HG03575 (cell line): ENCODE data around the gene RAB26.
"Not testable (repeated sequence)": the region's sequence is repeated elsewhere in the genome, so short reads cannot be mapped to it uniquely, and the experiment has no call there.

Experiments
- ATAC-seq: cut with Tn5 transposase; IDR thresholded peaks from one replicate; pipeline ENCODE4 v1.9.1; 2021; ENCODE audit not compliant: unreplicated experiment, insufficient number of reproducible peaks, low FRiP score; ENCODE audit errors: extremely low read depth

The RAB26 gene

DNA sequence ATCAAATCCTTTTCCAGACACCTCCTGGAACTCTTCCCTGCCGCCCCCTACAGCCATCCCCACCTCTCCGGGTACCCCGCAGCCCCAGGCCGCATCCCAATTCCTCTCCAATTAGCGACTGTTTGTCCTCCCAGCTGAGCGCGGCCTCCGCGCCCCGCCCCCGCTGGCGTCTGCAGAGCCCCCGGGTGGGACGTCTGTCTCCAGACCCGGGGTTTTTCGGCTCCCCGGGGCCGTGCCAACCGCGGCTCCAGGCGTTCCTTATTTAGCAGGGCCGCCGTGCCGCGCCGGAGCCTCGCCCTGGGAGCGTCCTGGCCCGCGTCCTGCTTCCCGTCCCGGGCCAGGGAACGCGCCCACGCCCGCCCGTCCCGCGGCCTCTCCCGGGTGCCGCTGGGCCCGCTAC is 13.4 kb upstream of the RAB26 start:
- ATAC-seq: not testable (repeated sequence)

DNA sequence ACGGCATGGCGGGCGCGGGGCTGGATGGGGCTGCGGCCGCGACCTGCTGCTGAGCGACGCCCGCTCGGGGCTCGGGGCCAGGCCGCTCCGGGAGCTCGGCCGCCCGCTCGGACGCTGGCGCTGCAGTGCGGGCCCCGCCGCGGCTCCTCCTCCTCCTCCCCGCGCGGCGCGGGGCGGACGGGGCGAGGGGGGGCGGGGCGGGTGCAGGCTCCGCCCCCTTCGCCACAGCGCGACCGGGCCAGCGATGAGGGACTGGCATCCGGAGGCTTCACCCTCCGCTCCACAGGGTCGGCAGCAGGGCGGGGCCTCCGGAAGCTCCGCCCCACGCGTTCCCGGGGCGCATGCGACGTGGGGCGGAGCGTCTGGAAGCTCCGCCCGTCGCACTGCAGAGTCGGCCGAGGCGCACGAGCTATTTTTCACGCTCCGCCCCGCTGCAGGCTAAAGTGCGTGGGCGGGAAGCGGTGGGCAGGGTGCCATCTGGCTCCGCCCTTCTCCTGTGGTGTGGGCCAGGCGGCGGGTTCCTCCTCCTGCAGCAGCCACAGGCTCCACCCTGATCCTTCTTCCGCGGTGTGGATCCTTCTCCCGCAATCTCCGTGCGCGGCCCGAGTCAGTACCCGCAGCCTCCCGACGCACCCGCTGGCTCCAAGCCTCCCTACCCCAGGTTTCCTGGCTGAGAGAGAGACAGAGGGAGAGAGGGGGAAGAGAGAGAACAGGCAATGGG is 12.5 kb upstream of the RAB26 start, which contains the start of gene PKD1:
Gene PKD1 (minus strand): TSS at position 129 of the 721 bp plus-strand sequence. CDS start 209 bp downstream, outside the sequence.
- ATAC-seq: not testable (repeated sequence)

DNA sequence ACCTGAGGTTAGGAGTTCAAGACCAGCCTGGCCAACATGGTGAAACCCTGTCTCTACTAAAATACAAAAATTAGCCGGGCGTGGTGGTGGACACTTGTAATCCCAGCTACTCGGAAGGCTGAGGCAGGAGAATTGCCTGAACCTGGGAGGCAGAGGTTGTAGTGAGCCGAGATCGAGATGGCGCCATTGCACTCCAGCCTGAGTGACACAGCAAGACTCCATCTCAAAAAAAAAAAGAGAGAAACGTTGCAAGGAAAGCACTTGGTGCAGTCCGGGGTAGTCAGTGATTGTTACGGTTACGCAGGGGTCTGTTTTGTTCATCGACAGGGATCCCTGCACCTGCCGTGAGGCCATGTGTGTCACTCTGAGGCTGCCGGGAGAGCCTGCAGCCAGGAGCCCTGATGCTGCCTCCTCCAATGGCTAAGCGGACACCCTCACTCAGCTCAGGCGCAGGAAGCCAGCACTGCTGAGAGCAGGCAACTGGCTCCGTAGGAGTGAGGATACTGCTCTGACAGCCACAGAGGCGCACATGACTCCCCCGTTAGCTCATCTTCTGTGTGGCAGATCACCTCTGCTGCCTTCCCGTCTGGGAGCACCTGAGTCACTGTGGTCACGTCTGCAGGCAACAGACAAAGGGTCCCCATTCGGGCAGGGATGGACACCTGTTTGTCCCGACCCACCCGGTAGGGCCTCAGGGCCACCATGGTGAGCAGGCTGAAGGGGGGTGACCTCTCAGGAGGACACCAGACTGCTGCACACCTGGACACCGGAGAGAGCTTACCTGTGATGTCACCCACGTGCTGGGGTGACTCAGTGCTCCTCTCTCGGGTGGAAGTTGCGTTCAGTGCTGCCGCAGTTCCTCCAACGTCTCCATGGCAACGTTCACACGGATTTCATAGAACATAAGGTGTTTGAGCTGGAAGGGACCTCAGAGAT is 5.2 kb upstream of the RAB26 start:
- ATAC-seq: no peak

DNA sequence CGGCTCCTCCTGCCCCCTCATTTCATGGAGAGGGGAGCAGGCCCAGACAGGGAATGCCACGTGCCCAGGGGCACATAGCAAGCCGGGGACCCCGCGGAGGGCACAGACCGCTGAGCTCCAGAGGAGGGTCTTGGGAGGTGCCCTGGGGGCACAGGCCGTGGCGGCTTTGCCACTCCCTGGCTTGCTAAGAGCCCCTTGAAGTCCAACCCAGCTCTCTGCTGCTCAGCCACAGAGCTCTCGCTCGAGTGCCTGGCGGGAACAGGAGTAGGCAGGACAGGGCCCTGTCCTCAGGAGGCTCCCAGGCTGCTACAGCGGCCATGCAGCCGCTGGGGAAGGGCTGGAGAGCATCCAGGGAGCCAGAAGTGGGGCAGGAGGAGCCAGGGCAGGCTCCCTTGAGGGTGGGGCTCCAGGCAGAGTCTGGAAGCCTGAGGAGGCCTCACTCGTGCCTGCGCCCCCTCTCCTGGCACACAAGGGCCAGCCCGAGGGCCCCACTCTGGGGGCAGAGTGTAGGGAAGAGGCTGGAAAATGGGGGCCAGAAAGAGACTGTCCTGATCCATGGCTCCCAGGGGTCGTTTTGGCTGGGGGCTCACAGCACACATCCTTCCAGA is 4.4 kb upstream of the RAB26 start:
- no peak for ATAC-seq

DNA sequence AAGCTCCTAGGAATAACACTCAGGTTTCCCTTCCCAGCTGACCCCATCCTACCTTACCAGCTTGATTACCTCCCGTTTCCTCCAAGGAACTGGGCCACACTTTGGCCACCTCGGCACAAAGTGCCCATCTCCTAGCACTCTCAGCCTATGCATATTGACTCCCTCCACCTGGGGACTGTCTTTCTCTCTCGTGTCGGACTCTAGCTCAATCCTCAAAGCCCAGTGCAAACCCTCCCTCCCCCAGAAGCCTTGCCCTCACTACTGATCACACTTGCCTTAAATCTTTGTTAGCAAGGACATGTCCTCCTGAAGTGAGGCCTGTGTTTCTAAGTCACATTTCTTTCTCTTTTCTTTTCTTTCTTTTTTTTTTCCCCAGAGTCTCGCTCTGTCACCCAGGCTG is 2.6 kb upstream of the RAB26 start:
- no peak for ATAC-seq

DNA sequence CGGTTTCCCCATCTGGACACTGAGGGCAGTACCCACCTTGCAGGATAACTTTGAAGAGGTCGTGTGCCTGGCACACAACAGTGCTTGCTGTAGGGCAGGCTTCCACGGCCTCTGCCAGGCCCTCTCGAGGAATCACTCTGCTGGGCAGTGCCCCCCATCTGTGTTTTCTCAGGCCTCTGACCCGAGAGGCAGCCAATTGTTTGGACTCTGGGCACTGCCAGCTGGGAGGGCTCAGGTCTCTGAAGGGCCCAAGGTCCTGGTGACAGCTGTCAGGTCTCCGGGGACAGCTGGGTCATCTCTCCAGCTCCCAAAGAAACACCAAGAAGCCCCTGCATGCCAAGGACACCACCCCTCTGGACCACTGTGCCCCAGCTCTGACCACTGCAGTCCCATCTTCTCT is 1.0 kb upstream of the RAB26 start:
- no peak for ATAC-seq

DNA sequence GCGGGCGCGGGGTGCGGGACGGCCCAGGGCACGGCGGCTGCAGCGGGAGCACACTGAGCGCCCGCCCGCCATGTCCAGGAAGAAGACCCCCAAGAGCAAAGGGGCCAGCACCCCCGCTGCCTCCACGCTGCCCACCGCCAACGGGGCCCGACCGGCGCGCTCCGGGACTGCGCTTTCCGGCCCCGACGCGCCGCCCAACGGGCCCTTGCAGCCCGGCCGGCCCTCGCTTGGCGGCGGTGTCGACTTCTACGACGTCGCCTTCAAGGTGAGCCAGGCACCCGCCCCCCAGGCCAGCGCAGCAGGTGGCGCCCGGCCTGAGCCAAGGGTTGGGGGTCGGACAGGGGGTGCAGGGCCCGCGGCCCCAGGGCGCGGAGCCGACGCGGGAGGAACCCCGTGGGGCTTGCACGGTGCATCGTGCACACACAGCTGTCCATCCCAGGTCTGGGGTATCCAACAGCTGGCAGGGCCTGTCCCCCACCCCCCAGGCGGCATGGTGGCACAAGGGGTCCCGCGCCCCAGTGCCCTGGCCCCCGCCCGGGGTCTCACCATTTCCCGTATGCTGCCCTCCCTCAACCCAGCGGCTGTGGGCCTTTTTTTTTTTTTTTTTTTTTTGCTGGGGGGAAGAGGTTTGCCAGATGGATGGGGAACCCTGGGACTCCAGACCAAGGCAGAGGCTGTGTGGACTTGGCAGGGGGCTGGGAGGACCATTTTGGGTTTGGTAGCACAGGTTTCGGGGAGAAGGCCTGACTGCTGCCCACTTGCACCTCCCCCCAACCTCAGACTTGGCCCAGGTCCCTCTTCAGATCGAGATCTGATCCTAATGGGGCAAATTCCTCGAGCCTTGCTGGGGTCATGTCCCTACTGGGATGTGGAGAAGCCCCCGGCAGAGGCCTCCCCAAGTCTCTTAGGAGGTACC is 547 bp downstream of the RAB26 start:
- no peak for ATAC-seq

DNA sequence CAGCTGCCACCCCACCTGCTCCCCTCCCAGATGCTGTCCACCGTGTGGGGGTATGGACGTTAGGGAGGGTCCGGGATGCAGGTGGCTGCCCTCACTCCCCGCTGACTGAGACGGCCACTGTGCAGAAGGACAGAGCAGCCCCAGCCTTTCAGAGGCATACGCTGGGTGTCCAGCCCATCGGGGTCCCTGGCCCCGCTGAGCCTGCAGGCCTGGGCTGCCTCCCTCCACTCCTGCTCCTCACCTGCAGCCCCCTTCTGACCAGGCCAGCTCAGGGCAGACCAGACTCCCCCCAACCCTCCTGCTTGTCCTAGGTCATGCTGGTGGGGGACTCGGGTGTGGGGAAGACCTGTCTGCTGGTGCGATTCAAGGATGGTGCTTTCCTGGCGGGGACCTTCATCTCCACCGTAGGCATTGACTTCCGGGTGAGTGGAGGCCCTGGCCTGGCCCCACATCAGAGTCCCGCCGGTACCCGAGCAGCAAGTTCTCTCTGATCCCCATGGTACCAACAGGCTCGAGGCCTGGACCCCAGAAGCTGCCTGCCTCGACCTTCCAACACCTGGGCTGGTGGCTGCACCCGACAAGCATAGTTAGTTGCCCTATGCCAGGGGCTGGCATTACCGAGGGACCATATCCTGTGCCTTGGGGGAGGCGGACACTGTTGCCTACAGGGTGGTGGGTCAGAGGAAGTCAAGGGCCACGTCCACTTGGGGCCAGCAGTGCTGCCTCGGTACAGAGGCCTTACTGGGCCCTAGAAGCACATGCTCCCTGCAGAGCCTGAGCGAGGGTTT is 1.4 kb downstream of the RAB26 start:
- no peak for ATAC-seq

DNA sequence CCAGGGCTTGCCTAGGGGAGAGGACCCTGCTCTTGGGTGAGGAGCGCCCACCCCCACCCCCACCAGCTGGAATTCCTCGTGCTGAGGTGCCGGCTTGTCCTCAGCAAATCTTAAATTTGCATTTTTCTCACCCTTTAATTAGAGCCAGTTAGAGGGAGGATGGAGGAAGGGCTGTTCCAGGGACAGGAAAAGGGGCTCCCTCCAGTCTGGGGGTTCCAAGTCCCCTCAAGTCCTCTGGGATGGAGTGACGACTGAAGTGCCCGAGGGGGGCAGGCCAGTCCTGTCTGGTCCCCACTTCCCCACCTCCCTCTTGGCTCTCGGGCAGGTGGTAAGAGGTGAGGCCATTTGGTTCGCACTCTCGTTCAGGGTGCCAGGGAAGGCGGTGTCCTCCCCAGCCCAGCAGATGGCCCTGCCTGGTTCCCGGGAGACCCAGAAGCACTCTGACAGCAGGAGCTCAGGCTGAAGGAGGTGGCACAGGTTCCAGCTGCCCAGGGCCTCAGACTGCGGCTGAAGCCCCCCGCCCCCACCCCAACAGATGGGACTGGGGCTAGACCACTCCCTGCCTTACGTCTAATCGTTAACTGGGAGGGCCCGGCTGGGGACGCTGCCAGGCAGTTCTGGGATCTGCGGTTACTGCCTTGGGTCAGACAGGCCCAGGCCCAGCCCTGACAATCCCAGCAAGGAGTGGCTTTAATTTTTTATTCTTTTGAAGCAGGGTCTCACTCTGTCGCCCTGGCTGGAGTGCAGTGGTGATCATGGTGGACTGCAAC is 2.2 kb downstream of the RAB26 start:
- ATAC-seq: no peak

DNA sequence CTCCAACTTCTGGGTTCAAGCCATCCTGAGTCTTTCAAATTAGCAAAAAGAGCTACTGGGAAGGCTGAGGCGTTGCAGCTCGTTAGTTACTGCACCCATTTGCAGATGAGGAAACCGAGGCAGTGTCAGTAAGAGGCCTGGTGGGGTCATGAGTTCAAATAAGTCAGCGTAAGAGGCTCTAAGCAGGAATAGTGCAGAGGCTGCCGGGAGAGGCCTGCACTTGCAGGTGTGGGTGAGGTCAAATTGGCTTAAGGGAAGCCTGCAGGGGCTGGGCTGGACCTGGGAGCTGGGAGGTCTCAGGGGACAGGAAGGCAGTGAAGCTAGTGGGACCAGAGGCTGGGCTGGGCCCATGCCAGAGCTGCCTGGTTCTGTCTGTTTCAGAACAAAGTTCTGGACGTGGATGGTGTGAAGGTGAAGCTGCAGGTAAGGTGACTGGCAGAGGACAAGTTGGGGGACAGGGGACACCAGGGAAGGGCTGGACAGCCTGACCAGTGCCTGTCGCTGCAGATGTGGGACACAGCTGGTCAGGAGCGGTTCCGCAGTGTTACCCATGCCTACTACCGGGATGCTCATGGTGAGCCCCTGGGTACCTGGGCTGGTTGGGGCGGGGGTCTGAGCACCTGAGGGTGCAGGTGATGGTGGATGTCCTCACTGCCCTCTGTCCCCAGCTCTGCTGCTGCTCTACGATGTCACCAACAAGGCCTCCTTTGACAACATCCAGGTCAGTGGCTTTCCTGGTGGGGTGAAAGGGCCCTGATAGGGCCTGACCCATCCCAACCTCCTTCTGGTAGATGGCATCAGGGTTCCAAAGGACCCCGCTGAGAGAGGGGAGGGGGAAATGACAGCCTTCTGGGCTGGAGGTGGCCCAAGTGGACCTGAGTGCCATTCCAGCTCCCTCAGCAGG is 3.0 kb downstream of the RAB26 start:
- no peak for ATAC-seq

DNA sequence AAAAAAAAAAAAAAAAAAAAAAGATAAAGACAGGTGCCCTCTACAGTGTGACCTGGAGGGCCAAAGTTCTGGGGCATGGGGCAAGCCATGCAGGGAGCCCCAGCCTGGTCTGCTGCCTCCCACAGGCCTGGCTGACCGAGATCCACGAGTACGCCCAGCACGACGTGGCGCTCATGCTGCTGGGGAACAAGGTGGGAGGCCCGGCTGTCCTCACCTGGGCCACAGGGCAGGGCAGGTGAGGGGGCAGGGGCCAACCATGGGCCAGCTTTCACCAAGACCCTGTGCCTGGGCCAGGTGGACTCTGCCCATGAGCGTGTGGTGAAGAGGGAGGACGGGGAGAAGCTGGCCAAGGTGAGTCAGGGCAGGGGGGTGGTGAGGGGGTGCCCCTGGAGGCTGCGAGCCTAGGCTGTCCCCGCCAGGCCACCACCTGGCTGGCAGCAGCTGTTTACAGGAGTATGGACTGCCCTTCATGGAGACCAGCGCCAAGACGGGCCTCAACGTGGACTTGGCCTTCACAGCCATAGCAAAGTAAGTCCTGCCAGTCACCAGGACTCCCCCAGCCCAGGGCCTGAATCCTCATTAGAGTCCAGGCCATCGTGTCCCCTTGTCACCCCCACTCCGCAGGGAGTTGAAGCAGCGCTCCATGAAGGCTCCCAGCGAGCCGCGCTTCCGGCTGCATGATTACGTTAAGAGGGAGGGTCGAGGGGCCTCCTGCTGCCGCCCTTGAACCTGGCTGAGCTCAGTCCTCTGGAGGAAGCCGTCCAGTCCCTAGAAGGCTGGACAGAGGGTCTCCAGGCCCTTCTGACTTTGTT is 4.5 kb downstream of the RAB26 start:
- no peak for ATAC-seq

DNA sequence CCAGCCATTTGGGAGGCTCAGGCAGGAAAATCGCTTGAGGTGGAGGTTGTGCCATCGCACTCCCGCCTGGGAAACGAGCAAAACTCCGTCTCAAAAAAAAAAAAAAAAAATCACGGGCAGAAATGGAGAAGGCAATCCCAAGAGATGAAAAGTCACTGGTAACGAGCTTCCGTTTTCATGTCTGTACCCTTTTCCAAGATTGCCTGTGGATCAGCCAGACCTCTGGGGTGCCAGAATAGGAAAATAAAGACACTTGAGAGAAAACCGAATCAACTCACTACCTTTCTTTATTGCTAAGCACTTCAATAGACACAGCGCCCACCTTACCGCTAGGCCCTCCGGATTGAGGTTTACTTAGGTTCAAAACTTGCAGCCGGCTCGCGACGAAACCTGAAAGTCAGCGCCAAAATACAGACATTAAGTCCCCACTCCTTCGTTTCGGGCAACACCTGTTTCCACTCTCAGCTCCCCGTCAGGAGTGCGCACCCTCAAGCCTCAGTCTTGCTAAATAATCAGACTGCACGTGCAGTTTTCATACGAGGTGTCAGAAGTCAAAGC is 6.2 kb downstream of the RAB26 start:
- no peak for ATAC-seq

DNA sequence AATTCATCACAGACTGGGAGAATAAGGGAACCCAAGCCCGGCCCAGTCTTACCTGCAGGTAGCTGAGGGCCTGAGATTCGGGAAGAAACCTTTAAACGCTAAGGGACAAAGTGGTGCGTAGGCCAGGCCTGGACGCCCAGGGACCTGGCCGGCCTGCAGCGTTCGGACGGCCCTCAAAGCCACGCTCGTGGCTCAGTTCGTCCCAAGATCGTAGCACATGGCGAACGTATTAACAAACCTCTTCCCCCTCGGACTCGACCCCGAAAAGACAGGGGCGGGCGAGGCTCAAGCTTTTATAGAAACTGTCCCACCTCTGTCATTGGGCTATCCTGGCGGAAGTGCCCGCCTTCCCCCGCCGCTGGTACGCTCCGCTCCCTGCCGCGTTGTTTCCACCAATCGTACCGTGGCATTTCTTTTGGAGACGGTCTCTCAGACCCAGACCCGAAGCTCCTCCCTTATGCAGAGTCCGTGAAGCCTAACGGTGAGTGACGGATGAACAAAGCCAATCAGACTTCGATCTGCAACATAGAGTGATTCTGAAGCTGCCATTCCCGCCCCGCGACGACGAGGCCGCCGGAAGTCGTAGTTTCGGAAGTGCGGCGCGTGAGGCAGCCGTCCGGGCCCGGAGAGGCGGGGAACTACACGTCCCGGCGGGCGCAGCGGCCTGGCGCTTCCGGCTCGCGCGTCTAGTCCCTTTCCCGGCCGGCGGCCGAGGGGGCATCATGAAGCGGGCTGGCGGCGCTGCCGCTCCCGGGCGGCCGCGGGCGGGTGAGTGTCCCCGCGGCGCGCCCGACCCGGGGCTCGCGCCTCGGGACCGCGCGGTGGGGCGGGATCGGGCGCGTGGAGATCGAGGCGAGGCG is 6.9 kb downstream of the RAB26 start, which contains the start of gene TRAF7:
Gene TRAF7 (plus strand): TSS at position 692 of the 860 bp plus-strand sequence. CDS start 8,139 bp downstream, outside the sequence.
- peak; percentile 70 for ATAC-seq
